GM19238 (cell line): ENCODE results near the gene ST7.
"Not testable (repeated sequence)": the region's sequence is repeated elsewhere in the genome, so short reads cannot be mapped to it uniquely, and the experiment has no call there.

Experiments used
- DNase-seq: peaks from one replicate; pipeline ENCODE4 v3.0.0; 2011; ENCODE audit warnings: low spot score; ENCODE audit not compliant: insufficient read length

Gene ST7

GRCh38 chr7:117025891-117026290 is 72.6 kb downstream of the ST7 start:
- DNase-seq = no peak

- DNase-seq = not testable (repeated sequence)
These were observed 77.0 kb downstream of the ST7 start for GRCh38 chr7:117030346-117030745.

DNA sequence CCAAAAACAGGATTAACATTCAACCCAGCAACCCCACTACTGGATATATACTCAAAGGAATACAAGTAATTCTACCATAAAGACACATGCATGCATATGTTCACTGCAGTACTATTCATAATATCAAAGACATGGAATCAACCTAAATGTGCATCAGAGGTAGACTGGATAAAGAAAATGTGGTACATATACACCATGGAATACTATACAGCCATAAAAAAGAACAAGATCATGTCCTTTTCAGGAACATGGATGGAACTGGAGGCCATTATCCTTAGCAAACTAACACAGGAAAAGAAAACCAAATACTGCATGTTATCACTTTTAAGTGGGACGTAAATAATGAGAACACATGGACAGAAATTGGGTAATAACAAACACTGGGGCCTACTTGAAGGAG is 77.5 kb downstream of the ST7 start:
- DNase-seq = not testable (repeated sequence)

DNA sequence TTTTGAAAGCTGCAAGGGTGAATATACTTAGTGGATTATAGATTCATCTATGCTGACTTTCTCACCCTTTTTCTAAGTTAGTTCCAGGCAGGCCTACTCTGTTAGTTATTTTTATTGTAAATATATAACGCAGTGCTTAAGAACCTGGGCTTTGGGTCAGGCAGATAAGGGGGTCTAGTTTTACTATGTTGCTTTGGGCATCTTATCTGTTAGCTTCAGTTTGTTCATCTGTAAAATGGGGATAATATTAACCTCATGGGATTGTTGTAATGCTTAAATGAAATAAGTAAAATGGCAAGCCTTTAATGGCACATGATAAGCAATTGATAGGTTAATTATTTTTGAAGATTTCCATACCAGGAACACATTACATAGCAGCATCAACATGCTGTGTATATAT is 79.5 kb downstream of the ST7 start:
- DNase-seq = no peak

DNA sequence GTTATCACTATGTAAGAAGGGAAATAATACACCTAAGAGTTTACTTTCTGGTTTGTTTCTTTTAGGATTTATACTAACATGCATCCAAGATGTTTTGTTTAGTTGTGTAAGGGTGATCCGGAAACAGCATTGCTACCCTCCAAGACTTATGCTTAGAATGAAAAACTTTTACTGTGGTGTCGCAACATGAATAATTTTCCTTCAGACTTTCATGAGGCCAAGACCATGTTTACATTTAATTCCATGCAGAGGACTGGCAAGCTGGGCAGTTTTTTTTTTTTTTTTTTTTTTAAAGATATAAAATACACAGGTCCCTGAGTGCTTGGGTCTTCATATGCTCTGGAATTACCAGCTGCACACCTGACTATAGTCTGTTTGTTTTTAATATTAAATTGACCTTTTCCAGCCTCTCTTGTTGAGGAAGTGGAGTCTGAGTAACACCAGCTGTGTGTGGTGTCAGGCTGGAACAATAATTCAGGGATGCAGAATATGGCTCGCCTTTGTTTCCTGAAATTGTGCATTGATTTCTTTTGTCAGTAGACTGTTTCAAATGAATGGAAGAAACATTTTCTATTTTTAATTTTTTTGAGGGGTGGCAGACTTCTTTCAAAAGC is 81.7 kb downstream of the ST7 start:
- no peak for DNase-seq

DNA sequence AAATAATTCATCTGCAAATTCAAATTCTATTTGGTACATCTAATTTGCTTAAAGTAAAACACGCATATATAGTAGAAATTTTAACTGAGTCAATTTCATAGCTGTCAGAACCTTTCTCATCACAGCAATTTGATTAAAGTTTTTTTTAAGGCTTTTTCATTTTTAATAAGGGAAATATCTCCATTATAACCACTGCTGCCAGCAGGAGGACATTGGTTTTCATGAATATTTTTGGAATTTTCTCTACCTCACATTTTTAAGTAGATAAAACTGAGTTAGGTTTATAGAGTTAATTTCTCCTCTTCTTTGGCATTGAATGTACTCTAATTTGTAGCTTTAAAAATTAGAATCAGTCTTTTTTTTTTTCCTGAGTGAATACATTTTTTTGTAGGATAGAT is 82.2 kb downstream of the ST7 start:
- DNase-seq = no peak

DNA sequence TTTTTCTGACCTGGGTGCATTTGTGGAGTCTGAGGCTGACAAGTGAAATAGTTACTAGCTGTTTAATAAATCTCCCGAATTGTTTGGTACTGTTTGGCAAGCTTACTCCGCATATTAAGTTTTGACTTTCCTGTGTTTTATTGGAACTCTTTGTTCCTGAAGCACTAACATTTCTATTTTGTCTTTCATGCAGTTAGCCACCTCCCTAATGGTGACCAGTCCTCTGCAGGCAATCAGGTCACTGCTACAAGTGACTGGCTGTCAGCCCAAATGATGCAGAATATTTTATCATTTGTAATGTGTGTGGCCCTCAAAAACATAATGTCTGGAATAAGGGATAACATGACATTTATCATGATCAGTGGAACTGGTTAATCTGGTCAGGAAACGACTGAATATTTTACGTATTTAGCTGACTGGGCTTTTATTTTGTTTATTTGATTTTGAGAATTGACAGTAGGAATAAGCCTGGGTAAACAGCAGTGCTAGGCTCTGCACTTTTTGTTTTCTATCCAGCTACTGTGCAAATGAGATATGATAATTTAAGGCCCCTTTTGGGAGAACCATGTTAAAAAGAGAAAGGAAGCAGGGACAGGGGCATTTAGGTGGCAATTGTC is 82.9 kb downstream of the ST7 start:
- no peak for DNase-seq

- no peak for DNase-seq
These were observed 83.5 kb downstream of the ST7 start for GRCh38 chr7:117036836-117037235.

GRCh38 chr7:117038408-117038807 is 85.1 kb downstream of the ST7 start:
- no peak for DNase-seq

DNA sequence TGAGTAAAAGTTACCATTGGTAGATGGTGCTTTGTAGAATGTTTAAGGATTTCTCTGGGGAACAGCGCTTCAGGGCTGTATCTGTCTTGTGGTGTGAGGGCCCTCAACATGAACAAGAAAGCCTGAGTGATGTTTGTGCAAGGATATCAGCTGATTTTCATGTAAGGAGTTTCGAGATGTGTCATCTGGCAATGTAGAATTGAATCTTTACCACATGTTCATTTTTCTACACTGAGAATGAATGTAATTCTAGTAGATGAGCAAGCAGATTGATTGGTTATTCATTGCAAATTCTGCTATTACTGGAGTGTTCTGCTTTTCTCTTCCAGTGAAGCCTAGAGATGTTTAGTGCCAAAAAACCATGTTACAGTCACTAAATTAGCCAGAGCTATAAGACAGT is 87.7 kb downstream of the ST7 start:
- DNase-seq = no peak

GRCh38 chr7:117041822-117042221 is 88.5 kb downstream of the ST7 start:
- DNase-seq = no peak

GRCh38 chr7:117043108-117043825 is 90.0 kb downstream of the ST7 start:
- no peak for DNase-seq

GRCh38 chr7:117044664-117045063 is 91.4 kb downstream of the ST7 start:
- DNase-seq = no peak

GRCh38 chr7:117045927-117046710 is 92.8 kb downstream of the ST7 start:
- no peak for DNase-seq

DNA sequence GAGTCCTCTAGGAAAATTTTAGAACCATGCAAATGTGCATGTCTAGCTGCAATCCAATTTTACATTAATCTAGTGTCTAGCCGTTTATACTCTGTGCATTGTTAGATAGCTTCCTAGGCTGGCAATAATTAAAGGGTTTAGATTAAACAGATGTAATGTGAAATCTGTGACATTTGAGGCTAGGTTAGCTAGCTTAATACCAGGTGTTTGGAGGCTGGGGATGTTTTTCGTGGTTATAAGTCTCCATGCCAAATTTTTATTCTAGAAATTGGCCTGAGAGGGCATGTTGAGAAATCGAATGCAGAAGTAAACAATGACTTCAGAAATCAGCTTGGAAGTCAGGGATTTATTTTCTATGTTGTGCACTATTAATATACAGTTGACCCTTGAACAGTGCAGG is 94.2 kb downstream of the ST7 start:
- no peak for DNase-seq

- no peak for DNase-seq
These were observed 95.0 kb downstream of the ST7 start for GRCh38 chr7:117048114-117048866.

DNA sequence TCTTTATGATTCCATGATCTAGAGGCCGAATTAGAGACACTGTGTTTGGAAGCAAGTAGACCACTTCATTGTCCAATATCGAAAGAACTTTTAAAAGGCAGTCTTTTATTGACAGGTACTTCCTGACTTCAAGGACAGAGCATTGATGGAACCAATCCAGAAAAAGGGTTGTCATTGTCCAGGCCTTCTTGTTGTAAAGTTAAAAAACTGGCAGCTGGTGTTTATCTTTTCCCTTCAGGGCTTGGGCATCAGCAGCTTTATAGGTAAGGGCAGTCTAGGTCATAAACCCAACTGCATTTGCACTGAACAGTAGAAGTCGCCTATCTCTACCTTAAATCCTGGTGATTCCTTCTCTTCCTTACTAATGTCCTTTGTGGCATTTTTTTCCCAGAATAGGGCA is 95.6 kb downstream of the ST7 start:
- DNase-seq = no peak

DNA sequence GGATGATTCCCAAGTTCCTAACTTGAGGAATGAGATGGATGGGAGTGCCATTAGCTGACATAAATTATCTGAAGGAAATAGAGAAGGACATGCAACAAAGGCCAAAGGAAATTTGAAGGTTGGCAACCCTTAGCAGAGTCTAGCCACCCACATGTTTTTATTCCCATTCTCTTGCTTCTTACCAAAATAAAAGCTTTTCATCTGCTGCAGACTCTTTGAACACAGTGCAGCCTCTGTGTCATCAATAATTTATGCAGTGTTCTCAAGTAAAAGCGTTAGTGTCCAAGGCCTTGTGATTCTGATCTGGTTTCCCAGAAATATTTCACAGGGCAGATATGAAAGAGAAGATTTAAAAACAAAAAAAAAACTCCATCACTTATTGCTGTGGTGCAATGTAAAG is 98.5 kb downstream of the ST7 start:
- no peak for DNase-seq

- DNase-seq = no peak
These were observed 100.1 kb downstream of the ST7 start for GRCh38 chr7:117053432-117053831.

DNA sequence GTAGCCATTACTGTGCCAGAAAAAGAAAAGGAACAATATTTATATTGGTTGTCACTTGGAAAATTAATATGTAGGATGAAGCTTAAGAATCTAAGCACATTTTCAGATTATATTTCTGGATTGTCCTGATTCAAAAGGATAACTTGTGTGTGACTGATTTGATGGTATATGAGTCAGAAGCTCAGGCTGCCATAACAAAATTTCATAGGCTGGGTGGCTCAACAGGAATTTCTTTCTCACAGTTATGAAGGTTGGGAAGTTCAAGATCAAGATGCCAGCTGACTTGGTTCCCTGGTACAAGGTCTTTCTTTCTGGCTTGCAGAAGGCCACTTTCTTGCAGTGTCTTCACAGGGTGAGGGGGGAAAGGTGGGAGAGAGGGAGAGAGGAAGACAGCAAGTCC is 108.5 kb downstream of the ST7 start:
- no peak for DNase-seq

DNA sequence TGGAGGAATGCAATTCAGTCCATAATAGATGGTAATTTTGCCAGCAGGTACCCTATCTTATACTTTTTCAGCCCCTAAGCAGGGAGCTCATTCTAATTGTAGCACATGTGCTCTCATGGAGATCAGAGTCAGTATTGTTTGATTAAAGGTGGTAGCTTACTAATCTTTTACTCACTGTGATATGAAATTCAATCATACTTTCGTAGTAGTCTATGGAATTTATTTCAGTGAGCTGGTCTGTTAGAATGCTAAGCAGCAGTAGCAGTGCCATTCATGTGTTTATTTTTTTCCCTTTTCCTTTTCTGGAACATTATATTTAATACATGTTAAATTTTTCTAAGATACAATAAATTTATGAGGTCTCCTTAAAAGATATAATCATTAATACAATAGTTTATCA is 109.0 kb downstream of the ST7 start:
- no peak for DNase-seq
